ENCODE data around the gene TRAF3IP1. TPM values are rescaled to one million over a fixed set of nuclear protein-coding genes. Genes with fewer than 3 reads are reported as not detected.
"Not testable (repeated sequence)": the region's sequence is repeated elsewhere in the genome, so short reads cannot be mapped to it uniquely, and the experiment has no call there.

TRAF3IP1 gene
- total RNA-seq, 4 donors from 2014 or later: 19.6 to 28.4 (median 21.7) TPM

GRCh38 chr2:238320648-238321281 is 447 bp downstream of the TRAF3IP1 start:
- peak overlapping the region; percentile 0 to 85 (median 82) for H3K27ac ChIP-seq
- 0% methylated on average over 1 of the region's 65 CpGs; no CpG with 5 or more reads in 1 of the 2 donors for WGBS, 2 donors (ENCODE audit: low coverage in 1 of 2)
- peak overlapping the region; percentile 54 to 93 for H3K4me3 ChIP-seq
- TF ChIP-seq CTCF (IDR thresholded peaks at IDR 0.05): no peak
- TF ChIP-seq POLR2A (IDR thresholded peaks at IDR 0.05): no peak
- no peak for TF ChIP-seq POLR2AphosphoS5 (IDR thresholded peaks at IDR 0.05)
- H3K4me1 ChIP-seq: peaks cover 0 to 26% (median 17%) of the 10 kb centered on the region in 3 donors
- peaks cover 0 to 23% of the 10 kb centered on the region in 2 donors for H3K36me3 ChIP-seq
- H3K27me3 ChIP-seq: no peaks in the 10 kb centered on the region
- H3K9me3 ChIP-seq: no peaks in the 10 kb centered on the region
- no peak for ATAC-seq

- 20% methylated on average over 1 of the region's 9 CpGs; no CpG with 5 or more reads in 1 of the 2 donors for WGBS, 2 donors (ENCODE audit: low coverage in 1 of 2)
- H3K4me1 ChIP-seq: peaks cover 0 to 26% (median 17%) of the 10 kb centered on the region in 3 donors
- ATAC-seq: no peak
- H3K36me3 ChIP-seq: peaks cover 0 to 30% of the 10 kb centered on the region in 2 donors
- H3K9me3 ChIP-seq: no peaks in the 10 kb centered on the region
- TF ChIP-seq POLR2AphosphoS5 (IDR thresholded peaks at IDR 0.05) (no peak), EP300 (IDR thresholded peaks at IDR 0.05) (no peak), CTCF (IDR thresholded peaks at IDR 0.05) (no peak)
- H3K4me3 ChIP-seq: peak overlapping the region; percentile 54 to 93
- no peaks in the 10 kb centered on the region for H3K27me3 ChIP-seq
- peak overlapping the region in 2 of 4 donors; percentile 81 to 85 for H3K27ac ChIP-seq
These were observed 1.1 kb downstream of the TRAF3IP1 start for GRCh38 chr2:238321467-238321866.

- Histone ChIP-seq H3K36me3 (peaks cover 0 to 36% of the 10 kb centered on the region in 2 donors), H3K4me3 (no peak overlapping the region), H3K27ac (no peak overlapping the region), H3K4me1 (peaks cover 0 to 26% (median 17%) of the 10 kb centered on the region in 3 donors), H3K27me3 (no peaks in the 10 kb centered on the region), H3K9me3 (no peaks in the 10 kb centered on the region)
- TF ChIP-seq EP300 (IDR thresholded peaks at IDR 0.05): no peak
- TF ChIP-seq CTCF (IDR thresholded peaks at IDR 0.05): no peak
- TF ChIP-seq POLR2A (IDR thresholded peaks at IDR 0.05): no peak
- TF ChIP-seq POLR2AphosphoS5 (IDR thresholded peaks at IDR 0.05): no peak
- no peak for ATAC-seq
- WGBS, 2 donors (ENCODE audit: low coverage in 1 of 2): no CpG with 5 or more reads among the region's 10 CpGs
These were observed 1.7 kb downstream of the TRAF3IP1 start for GRCh38 chr2:238322001-238322411.

GRCh38 chr2:238324248-238324647 is 3.9 kb downstream of the TRAF3IP1 start:
- not testable (repeated sequence) for H3K27ac ChIP-seq, H3K27me3 ChIP-seq, ATAC-seq, H3K9me3 ChIP-seq, H3K4me3 ChIP-seq
- 96% methylated on average over 4 to 7 of the region's 7 CpGs for WGBS, 2 donors (ENCODE audit: low coverage in 1 of 2)
- Histone ChIP-seq H3K4me1 (peaks cover 0 to 24% (median 17%) of the 10 kb centered on the region in 3 donors), H3K36me3 (peaks cover 0 to 58% of the 10 kb centered on the region in 2 donors)

GRCh38 chr2:238325694-238326093 is 5.4 kb downstream of the TRAF3IP1 start:
- TF ChIP-seq POLR2AphosphoS5 (IDR thresholded peaks at IDR 0.05) (no peak), POLR2A (IDR thresholded peaks at IDR 0.05) (no peak), EP300 (IDR thresholded peaks at IDR 0.05) (no peak), CTCF (IDR thresholded peaks at IDR 0.05) (no peak)
- no peaks in the 10 kb centered on the region for H3K9me3 ChIP-seq
- no peak for ATAC-seq
- H3K27ac ChIP-seq: no peak overlapping the region
- 86 to 87% methylated on average over 5 to 9 of the region's 9 CpGs for WGBS, 2 donors (ENCODE audit: low coverage in 1 of 2)
- no peaks in the 10 kb centered on the region for H3K27me3 ChIP-seq
- H3K4me3 ChIP-seq: no peak overlapping the region
- peaks cover 0 to 72% of the 10 kb centered on the region in 2 donors for H3K36me3 ChIP-seq
- H3K4me1 ChIP-seq: peaks cover 0 to 16% (median 12%) of the 10 kb centered on the region in 3 donors
